22Rv1 (cell line): ENCODE measurements around the gene KRT3.

ENCODE experiments used
- CTCF ChIP-seq: fragments of 450-650 bp; IDR thresholded peaks from 2 replicates; pipeline ENCODE4 v1.5.1; 2017; ENCODE audit warnings: mild to moderate bottlenecking
- ZFX ChIP-seq: fragments of 450-650 bp; IDR thresholded peaks from 2 replicates; pipeline ENCODE4 v1.6.1; 2017; ENCODE audit warnings: antibody characterized with exemption, borderline replicate concordance

GRCh38 chr12:52819731-52820510, 24.0 kb upstream of the KRT3 start:
- TF ChIP-seq CTCF (no peak), ZFX (no peak)
